BE2C (cell line): ENCODE measurements around the gene NANOS3.

Experiments
- DNase-seq: peaks from one replicate; pipeline ENCODE4 v3.0.0-alpha.2; 2020
- H3K27me3 ChIP-seq: fragments of 250-450 bp; sonication (Bioruptor Pico); 2 replicates; pipeline ENCODE4 v1.5.1; 2020; ENCODE audit warnings: mild to moderate bottlenecking
- H3K36me3 ChIP-seq: fragments of 250-450 bp; sonication (Bioruptor Pico); 2 replicates; pipeline ENCODE4 v1.5.1; 2020; ENCODE audit warnings: mild to moderate bottlenecking
- H3K4me1 ChIP-seq: fragments of 250-450 bp; sonication (Bioruptor Pico); 2 replicates; pipeline ENCODE4 v1.5.1; 2020
- H3K4me3 ChIP-seq: 2 replicates; pipeline ENCODE4 v1.5.1; 2011; ENCODE audit warnings: low read depth, low read length
- H3K9me3 ChIP-seq: fragments of 250-450 bp; sonication (Bioruptor Pico); 2 replicates; pipeline ENCODE4 v1.5.1; 2020
- TF ChIP-seq, protein P1 (sequence below): IDR thresholded peaks from 2 replicates; pipeline ENCODE4 v1.5.1; 2012; ENCODE audit warnings: mild to moderate bottlenecking, low read depth, low read length

Gene NANOS3

GRCh38 chr19:13843104-13843921 lies 33.6 kb upstream of the NANOS3 start:
- DNase-seq = peak; percentile 87
- H3K27me3 ChIP-seq = no peaks in the 10 kb centered on the region
- H3K36me3 ChIP-seq = no peaks in the 10 kb centered on the region
- TF ChIP-seq, protein P1, sequence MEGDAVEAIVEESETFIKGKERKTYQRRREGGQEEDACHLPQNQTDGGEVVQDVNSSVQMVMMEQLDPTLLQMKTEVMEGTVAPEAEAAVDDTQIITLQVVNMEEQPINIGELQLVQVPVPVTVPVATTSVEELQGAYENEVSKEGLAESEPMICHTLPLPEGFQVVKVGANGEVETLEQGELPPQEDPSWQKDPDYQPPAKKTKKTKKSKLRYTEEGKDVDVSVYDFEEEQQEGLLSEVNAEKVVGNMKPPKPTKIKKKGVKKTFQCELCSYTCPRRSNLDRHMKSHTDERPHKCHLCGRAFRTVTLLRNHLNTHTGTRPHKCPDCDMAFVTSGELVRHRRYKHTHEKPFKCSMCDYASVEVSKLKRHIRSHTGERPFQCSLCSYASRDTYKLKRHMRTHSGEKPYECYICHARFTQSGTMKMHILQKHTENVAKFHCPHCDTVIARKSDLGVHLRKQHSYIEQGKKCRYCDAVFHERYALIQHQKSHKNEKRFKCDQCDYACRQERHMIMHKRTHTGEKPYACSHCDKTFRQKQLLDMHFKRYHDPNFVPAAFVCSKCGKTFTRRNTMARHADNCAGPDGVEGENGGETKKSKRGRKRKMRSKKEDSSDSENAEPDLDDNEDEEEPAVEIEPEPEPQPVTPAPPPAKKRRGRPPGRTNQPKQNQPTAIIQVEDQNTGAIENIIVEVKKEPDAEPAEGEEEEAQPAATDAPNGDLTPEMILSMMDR = no peak
- no peaks in the 10 kb centered on the region for H3K9me3 ChIP-seq
- peaks cover 28% of the 10 kb centered on the region for H3K4me1 ChIP-seq
- peak overlapping the region; percentile 85 for H3K4me3 ChIP-seq

DNA sequence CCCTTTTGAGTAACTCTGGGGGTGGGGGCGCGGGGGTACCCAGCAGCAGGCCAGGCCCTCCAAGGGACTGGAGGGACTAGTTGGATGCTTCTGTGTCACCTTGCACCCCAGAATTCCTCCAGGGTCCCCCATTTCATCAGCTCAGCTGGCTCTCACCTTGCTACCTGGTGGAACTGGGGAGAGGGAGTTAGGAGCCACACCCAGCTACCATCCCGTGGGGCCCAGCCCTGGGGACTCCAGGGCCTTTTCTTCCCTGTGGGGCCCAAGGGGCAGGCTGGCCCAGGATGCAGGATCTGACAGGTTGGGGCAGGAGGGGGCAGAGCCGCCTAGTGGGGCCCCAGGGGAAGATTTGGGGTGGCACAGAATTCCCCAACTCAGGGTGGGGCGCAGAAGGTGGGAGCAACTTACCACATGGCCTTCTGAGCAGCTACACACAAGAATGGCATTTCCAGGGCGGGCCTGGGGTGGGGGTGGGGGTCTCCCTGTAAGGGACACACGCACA lies 32.8 kb upstream of the NANOS3 start:
- TF ChIP-seq, protein P1 = no peak
- no peaks in the 10 kb centered on the region for H3K27me3 ChIP-seq
- H3K4me1 ChIP-seq = peaks cover 24% of the 10 kb centered on the region
- H3K9me3 ChIP-seq = no peaks in the 10 kb centered on the region
- no peak overlapping the region for H3K4me3 ChIP-seq
- H3K36me3 ChIP-seq = no peaks in the 10 kb centered on the region
- no peak for DNase-seq

- peak; percentile 95 for DNase-seq
- Histone ChIP-seq H3K9me3 (no peaks in the 10 kb centered on the region), H3K4me3 (peak overlapping the region; percentile 65), H3K36me3 (no peaks in the 10 kb centered on the region), H3K27me3 (no peaks in the 10 kb centered on the region), H3K4me1 (peaks cover 32% of the 10 kb centered on the region)
- TF ChIP-seq, protein P1 = 0 out of 2 replicates have a peak, but pooled peaks have one; percentile 2
Measured at GRCh38 chr19:13846557-13847406, 30.2 kb upstream of the NANOS3 start.

- Histone ChIP-seq H3K9me3 (no peaks in the 10 kb centered on the region), H3K27me3 (no peaks in the 10 kb centered on the region), H3K4me3 (peak overlapping the region; percentile 65), H3K36me3 (no peaks in the 10 kb centered on the region), H3K4me1 (peaks cover 32% of the 10 kb centered on the region)
- TF ChIP-seq, protein P1 = peak; percentile 26; the same call in 1 of the 2 replicates
- DNase-seq = peak; percentile 95
Measured at GRCh38 chr19:13847407-13848339, 29.3 kb upstream of the NANOS3 start.

DNA sequence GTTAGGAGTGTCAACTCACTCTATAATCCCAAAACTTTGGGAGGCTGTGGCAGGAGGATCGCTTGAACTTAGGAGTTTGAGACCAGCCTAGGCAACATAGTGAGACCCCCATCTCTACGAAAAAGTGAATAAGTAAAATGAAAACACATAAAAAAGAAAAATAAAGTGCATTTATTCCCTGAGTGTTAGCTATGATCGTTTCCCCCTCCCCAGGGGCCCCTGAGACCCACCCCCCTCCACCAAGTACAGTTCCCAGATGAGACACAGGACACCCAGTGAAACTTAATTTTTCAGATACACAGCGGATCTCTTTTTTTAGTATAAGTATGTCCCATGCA lies 28.6 kb upstream of the NANOS3 start:
- Histone ChIP-seq H3K27me3 (no peaks in the 10 kb centered on the region), H3K4me1 (peaks cover 28% of the 10 kb centered on the region), H3K4me3 (no peak overlapping the region), H3K9me3 (no peaks in the 10 kb centered on the region), H3K36me3 (no peaks in the 10 kb centered on the region)
- DNase-seq = no peak
- TF ChIP-seq, protein P1 = no peak
